MM.1S (cell line): Measurements from ENCODE around the gene TTC7B.

Experiments used
- DNase-seq: peaks from one replicate; pipeline ENCODE4 v3.0.0-alpha.2; 2015
- H2AFZ ChIP-seq: fragments of 300-600 bp; sonication (generic); 2 replicates; pipeline ENCODE4 v1.6.0; 2016; ENCODE audit warnings: antibody characterized with exemption, low read length
- H3F3A ChIP-seq: fragments of 300-600 bp; sonication (generic); 2 replicates; pipeline ENCODE4 v1.6.1; 2016; ENCODE audit warnings: mild to moderate bottlenecking, antibody characterized with exemption, low read length, moderate library complexity, mixed read lengths; ENCODE audit not compliant: insufficient read depth
- H3K27ac ChIP-seq: fragments of 300-600 bp; sonication (generic); 2 replicates; pipeline ENCODE4 v1.5.1; 2016; ENCODE audit warnings: mild to moderate bottlenecking, low read length
- H3K27me3 ChIP-seq: fragments of 300-600 bp; sonication (generic); replicated peaks from 2 replicates; pipeline ENCODE4 v1.6.0; 2016; ENCODE audit warnings: low read length; ENCODE audit not compliant: insufficient read depth
- H3K36me3 ChIP-seq: fragments of 300-600 bp; sonication (generic); replicated peaks from 2 replicates; pipeline ENCODE4 v1.6.1; 2016; ENCODE audit warnings: mild to moderate bottlenecking, low read length, mixed read lengths; ENCODE audit not compliant: insufficient read depth
- H3K4me1 ChIP-seq: fragments of 300-600 bp; sonication (generic); 2 replicates; pipeline ENCODE4 v1.6.1; 2016; ENCODE audit warnings: low read length, mixed read lengths
- H3K4me2 ChIP-seq: fragments of 300-600 bp; sonication (generic); 2 replicates; pipeline ENCODE4 v1.6.0; 2016; ENCODE audit warnings: low read depth, low read length
- H3K4me3 ChIP-seq: fragments of 300-600 bp; sonication (generic); 2 replicates; pipeline ENCODE4 v1.5.1; 2016; ENCODE audit warnings: low read length, mixed read lengths
- H3K79me2 ChIP-seq: fragments of 300-600 bp; sonication (generic); 2 replicates; pipeline ENCODE4 v1.6.1; 2016; ENCODE audit warnings: mixed run types, low read length, mixed read lengths
- H3K9ac ChIP-seq: fragments of 300-600 bp; sonication (generic); 2 replicates; pipeline ENCODE4 v1.6.1; 2016; ENCODE audit warnings: low read length, mixed read lengths
- H3K9me2 ChIP-seq: fragments of 300-600 bp; sonication (generic); replicated peaks from 2 replicates; pipeline ENCODE4 v1.6.1; 2016; ENCODE audit warnings: mild to moderate bottlenecking, low read length, mixed read lengths; ENCODE audit not compliant: insufficient read depth
- H3K9me3 ChIP-seq: fragments of 300-600 bp; sonication (generic); replicated peaks from 2 replicates; pipeline ENCODE4 v1.6.1; 2016; ENCODE audit warnings: mild to moderate bottlenecking, low read length, mixed read lengths; ENCODE audit not compliant: insufficient read depth
- H4K20me1 ChIP-seq: fragments of 300-600 bp; sonication (generic); 2 replicates; pipeline ENCODE4 v1.6.1; 2016; ENCODE audit warnings: mild to moderate bottlenecking, low read length, moderate library complexity, mixed read lengths; ENCODE audit not compliant: insufficient read depth
- CTCF ChIP-seq: fragments of 300-600 bp; sonication (generic); IDR thresholded peaks from 2 replicates; pipeline ENCODE4 v1.5.1; 2016; ENCODE audit warnings: antibody characterized with exemption, low read length, mixed read lengths
- EZH2 ChIP-seq: fragments of 300-600 bp; sonication (generic); optimal IDR thresholded peaks from 2 replicates; pipeline ENCODE3; 2017; ENCODE audit warnings: low read depth, mild to moderate bottlenecking, antibody characterized with exemption, low read length, mixed read lengths
- EZH2phosphoT487 ChIP-seq: fragments of 300-600 bp; sonication (generic); IDR thresholded peaks from 2 replicates; pipeline ENCODE4 v1.6.1; 2018; ENCODE audit warnings: antibody characterized with exemption, low read length

The TTC7B gene

DNA sequence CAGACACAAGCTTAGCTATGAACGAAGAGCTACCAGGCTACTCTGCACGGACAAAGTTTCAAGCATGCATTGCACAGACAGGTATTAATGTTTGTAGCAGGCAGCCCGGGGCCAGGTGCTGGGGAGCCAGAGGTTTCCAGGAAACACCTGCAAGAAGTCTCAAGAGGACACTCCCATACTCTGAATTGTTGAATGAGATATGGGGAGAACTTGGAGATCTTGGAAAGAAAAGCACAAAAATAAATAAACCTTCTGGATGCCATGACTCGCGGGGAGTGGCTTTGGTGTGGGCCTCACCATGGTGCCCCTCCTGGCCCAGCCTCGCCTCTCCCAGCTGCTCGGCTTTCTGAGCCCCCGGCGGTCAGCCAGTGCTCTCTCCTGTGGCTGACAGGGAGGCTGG lies 186.8 kb downstream of the TTC7B start:
- no peaks in the 10 kb centered on the region for H3K79me2 ChIP-seq
- peak overlapping the region; percentile 88 for H3K4me2 ChIP-seq
- no peaks in the 10 kb centered on the region for H4K20me1 ChIP-seq
- peak overlapping the region; percentile 42 for H3K4me3 ChIP-seq
- peaks cover 35% of the 10 kb centered on the region for H3K4me1 ChIP-seq
- H2AFZ ChIP-seq, result no peak overlapping the region
- H3K27ac ChIP-seq, result peak overlapping the region; percentile 99
- TF ChIP-seq CTCF (no peak), EZH2 (no peak), EZH2phosphoT487 (no peak)
- no peaks in the 10 kb centered on the region for H3K36me3 ChIP-seq
- H3K9ac ChIP-seq, result peak overlapping the region; percentile 68
- H3F3A ChIP-seq, result peaks cover 15% of the 10 kb centered on the region
- no peaks in the 10 kb centered on the region for H3K27me3 ChIP-seq
- peak; percentile 77 for DNase-seq
- H3K9me3 ChIP-seq, result no peaks in the 10 kb centered on the region
- H3K9me2 ChIP-seq, result no peaks in the 10 kb centered on the region

DNA sequence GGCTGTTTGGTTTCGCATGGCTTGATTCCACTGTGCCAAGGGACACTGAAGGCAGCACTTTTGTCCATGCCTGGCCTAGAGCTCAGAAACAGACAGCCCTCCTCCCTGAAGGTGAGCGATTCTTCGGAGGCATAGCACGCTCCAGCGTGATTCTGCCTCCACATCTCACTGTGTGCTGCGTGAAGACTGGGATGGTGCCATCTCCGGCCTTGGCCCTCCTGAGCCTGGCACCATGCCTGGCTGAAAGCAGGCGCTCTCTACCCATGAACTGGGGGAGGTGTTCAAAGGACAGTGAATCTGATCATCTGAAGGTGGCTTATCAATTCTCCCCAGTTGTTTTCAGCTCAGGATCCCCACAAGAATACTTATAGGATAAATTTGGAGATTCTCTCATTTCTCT lies 187.4 kb downstream of the TTC7B start:
- no peaks in the 10 kb centered on the region for H3K27me3 ChIP-seq
- peak overlapping the region; percentile 99; the same call in 1 of the 2 replicates for H3K27ac ChIP-seq
- H4K20me1 ChIP-seq, result no peaks in the 10 kb centered on the region
- no peaks in the 10 kb centered on the region for H3K9me2 ChIP-seq
- H3K4me2 ChIP-seq, result peak overlapping the region; percentile 88; the same call in 1 of the 2 replicates
- H3K9me3 ChIP-seq, result no peaks in the 10 kb centered on the region
- H3K79me2 ChIP-seq, result no peaks in the 10 kb centered on the region
- H3F3A ChIP-seq, result peaks cover 15% of the 10 kb centered on the region
- TF ChIP-seq CTCF, result no peak
- no peak for TF ChIP-seq EZH2phosphoT487
- no peak overlapping the region for H3K4me3 ChIP-seq
- H3K36me3 ChIP-seq, result no peaks in the 10 kb centered on the region
- no peak overlapping the region for H2AFZ ChIP-seq
- peak overlapping the region; percentile 23; the same call in 1 of the 2 replicates for H3K9ac ChIP-seq
- H3K4me1 ChIP-seq, result peaks cover 35% of the 10 kb centered on the region
- no peak for DNase-seq

GRCh38 chr14:90627478-90627877 lies 188.8 kb downstream of the TTC7B start:
- Histone ChIP-seq H3K79me2 (no peaks in the 10 kb centered on the region), H3K4me3 (no peak overlapping the region), H2AFZ (no peak overlapping the region), H3K9ac (no peak overlapping the region), H3F3A (peaks cover 15% of the 10 kb centered on the region), H3K9me3 (no peaks in the 10 kb centered on the region), H3K4me1 (peaks cover 34% of the 10 kb centered on the region), H3K27me3 (no peaks in the 10 kb centered on the region), H3K27ac (no peak overlapping the region), H3K4me2 (no peak overlapping the region), H4K20me1 (no peaks in the 10 kb centered on the region), H3K9me2 (no peaks in the 10 kb centered on the region), H3K36me3 (no peaks in the 10 kb centered on the region)
- DNase-seq, result no peak
- TF ChIP-seq EZH2 (no peak), EZH2phosphoT487 (no peak), CTCF (no peak)
